ENCODE measurements around the gene GSTCD.
"Not testable (repeated sequence)": the region's sequence is repeated elsewhere in the genome, so short reads cannot be mapped to it uniquely, and the experiment has no call there.

GSTCD gene

DNA sequence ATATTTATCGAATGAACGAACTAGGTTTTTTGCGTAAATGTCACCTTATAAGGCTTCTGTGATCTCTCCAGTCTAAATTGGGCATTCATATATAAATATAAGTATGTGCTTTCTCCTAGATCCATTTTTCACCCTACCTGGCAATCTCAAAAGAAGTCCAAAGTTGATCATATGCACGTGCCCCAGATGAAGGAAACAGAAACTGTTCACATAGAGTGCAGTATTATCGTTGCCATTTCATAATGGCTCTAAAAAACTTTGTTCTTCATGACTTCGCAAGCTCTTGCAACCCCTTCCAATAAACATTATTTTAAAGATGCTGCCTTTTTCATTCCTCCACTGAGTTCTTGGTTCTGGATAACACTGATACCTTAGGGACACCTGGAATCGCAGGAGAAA, 803 bp upstream of the GSTCD start:
- no peaks in the 10 kb centered on the region for H3K9me3 Mint-ChIP-seq
- H3K27ac Mint-ChIP-seq: peak overlapping the region; percentile 95 to 96
- peaks cover 25% of the 10 kb centered on the region for H3K4me1 Mint-ChIP-seq
- DNase-seq (no peak), ATAC-seq (no peak)
- no peaks in the 10 kb centered on the region for H3K27me3 Mint-ChIP-seq
- H3K4me3 Mint-ChIP-seq: peak overlapping the region; percentile 93 to 100

DNA sequence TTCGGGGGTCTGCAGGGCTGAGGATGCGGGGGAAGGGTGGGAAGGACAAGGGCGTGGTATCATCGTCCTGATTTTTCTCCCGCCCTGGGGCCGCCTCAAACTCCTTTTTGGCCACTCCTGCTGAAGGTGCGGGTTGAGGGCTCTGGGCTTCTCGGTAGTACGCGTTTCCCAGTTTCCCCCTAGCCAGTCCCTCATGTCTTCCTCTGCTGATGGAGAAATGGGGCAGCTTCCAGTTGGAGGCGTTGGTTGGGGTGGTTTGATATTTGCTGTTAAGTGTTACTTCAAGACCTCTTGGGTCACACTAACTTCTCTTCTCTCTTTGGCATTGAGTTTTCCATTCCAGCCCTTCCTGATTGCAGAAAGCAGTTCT, 482 bp downstream of the GSTCD start:
- H3K9me3 Mint-ChIP-seq: no peaks in the 10 kb centered on the region
- ATAC-seq (peak; percentile 41), DNase-seq (no peak)
- H3K4me3 Mint-ChIP-seq: peak overlapping the region; percentile 93 to 100
- H3K4me1 Mint-ChIP-seq: peaks cover 27% of the 10 kb centered on the region
- peak overlapping the region in 1 of 2 donors; percentile 94 for H3K27ac Mint-ChIP-seq
- no peaks in the 10 kb centered on the region for H3K27me3 Mint-ChIP-seq

DNA sequence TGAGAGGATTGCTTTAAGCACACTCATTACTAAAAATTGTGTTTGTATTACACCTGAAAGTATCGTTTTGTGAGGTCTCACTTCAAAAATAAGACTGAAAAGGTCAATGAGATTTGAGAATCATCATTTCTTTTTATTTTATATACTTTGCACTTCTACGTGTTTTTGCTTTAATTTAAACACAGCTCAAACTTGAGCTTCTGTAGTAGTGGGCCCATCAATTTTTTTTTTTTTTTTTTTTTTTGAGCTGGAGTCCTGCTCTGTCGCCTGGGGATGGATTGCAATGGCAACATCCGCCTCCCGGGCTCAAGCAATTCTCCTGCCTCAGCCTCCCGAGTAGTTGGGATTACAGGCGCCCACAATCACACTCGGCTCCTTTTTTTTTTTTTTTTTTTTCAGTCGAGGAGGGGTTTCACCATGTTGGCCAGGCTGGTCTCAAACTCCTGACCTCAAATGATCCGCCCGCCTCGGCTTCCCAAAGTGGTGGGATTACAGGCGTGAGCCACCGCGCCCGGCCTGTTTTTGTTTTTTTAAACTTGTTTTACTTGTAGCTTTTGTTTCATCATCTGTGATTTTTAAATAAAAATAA, 1.5 kb downstream of the GSTCD start:
- DNase-seq: no peak
- Mint-ChIP-seq H3K4me1 (peaks cover 30% of the 10 kb centered on the region), H3K27ac (no peak overlapping the region), H3K9me3 (no peaks in the 10 kb centered on the region), H3K27me3 (no peaks in the 10 kb centered on the region), H3K4me3 (peak overlapping the region; percentile 55 to 93)
- no peak for ATAC-seq

DNA sequence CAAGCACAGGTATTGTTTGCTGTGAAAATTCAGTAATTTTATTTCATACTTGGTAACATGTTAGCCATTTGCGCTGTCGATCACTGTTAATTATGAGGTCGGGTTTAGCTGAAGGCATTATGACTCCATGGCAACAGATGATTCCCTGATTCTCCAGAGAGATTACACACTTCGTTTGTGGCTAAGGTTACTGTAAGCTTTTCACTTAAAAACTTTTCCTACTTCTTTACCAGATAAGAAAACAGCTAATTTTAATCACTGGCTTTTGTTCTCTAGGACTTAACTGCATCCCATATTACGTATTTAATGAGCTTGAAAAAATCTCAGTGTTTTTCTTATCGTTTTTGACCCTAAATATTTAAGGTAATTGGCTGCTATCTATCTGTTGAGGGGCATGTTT, 2.1 kb downstream of the GSTCD start:
- H3K9me3 Mint-ChIP-seq: no peaks in the 10 kb centered on the region
- no peak overlapping the region for H3K27ac Mint-ChIP-seq
- DNase-seq (no peak), ATAC-seq (no peak)
- no peak overlapping the region for H3K4me3 Mint-ChIP-seq
- peaks cover 28% of the 10 kb centered on the region for H3K4me1 Mint-ChIP-seq
- no peaks in the 10 kb centered on the region for H3K27me3 Mint-ChIP-seq

DNA sequence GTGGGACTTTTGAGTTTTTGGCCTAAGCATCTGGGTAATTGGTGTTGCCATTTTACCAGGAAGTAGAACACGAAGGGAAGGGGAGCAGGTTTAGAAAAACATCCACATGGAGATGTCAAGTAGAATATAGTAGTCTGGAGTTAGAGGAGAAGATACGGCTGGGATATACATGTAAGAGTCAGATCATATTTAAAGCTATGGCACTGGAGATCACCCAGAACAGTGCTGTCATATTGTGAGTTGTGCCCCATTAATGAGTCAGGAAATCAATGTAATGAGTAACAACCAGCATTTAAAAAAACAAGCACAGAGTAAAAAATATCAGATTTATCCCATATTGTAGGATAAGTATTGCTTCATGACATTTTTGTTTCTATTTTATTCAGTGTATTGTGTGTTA, 4.2 kb downstream of the GSTCD start:
- H3K4me1 Mint-ChIP-seq: peaks cover 7% of the 10 kb centered on the region
- no peaks in the 10 kb centered on the region for H3K27me3 Mint-ChIP-seq
- ATAC-seq: no peak
- no peaks in the 10 kb centered on the region for H3K9me3 Mint-ChIP-seq
- H3K4me3 Mint-ChIP-seq: no peak overlapping the region
- DNase-seq: no peak
- H3K27ac Mint-ChIP-seq: no peak overlapping the region

DNA sequence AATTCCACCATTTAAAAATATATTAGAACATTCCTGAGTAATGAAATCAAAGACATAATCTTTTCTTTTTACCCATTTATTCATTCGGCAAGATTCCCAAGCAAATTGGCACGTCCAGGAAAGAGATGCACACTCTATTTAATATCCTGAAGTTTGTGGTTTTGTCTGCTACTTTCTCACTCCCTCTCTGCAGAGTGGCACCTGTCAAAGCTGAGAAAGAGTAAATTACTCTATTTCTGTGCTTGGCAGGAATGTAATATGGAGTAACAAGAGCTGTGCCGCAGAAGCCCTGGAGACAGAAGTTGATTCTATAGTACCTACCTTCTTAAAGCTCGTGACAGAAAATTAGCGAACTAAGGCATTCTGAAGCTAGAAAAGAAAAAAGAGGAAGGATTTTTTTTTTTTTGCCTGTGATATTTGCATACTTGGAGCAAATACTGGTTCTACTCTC, 5.5 kb downstream of the GSTCD start:
- Mint-ChIP-seq H3K4me3 (peak overlapping the region in 1 of 2 donors; percentile 25), H3K9me3 (no peaks in the 10 kb centered on the region), H3K27me3 (no peaks in the 10 kb centered on the region), H3K27ac (no peak overlapping the region), H3K4me1 (peaks cover 4% of the 10 kb centered on the region)
- no peak for ATAC-seq
- DNase-seq: no peak

DNA sequence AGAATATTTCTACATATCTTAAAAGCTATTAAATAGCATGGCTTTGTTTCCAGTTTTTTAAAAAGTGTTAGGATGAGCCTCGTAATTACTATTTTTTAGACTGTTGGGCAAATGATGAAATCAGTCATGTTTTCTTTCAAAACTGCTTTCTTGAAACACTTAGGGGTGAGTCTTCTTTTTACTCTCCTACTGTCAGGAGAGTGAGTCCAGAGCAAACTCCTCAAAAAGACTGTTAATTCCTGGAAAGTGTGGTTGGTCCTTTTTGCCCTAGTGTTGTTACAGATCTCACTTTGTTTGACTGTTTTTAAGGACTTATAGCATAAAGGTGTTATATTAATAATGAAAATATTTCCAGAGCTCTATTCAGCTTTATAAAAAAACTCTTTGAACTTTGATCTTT, 6.3 kb downstream of the GSTCD start:
- ATAC-seq (no peak), DNase-seq (no peak)
- no peak overlapping the region for H3K27ac Mint-ChIP-seq

DNA sequence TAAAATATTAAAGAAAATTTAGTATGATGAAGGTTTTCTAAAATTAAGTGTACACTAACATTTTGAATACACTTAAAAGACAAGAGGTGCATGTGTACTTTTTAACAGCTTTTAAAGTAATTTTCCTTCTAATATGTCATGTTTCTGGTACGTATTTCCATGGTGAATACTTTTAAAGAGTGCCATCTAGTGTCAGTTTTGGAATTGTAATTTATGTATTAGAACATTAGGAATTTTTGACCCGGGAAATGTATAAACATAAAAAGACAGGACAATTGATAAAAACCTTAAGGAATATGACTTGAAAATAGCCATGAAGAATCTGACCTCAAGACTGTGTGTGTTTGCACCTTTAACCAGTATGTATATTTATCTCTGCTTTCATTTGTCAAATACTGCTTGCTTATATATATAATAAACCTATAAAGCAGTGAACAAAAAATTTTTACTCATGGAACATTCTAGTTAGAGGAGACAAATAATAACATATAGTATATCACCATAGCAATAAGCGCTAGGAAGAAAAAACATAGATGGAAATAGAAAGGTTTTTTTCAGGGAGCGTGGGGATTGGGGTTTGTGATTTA, 7.2 kb downstream of the GSTCD start:
- H3K4me1 Mint-ChIP-seq: peaks cover 4% of the 10 kb centered on the region
- H3K27ac Mint-ChIP-seq: no peak overlapping the region
- H3K9me3 Mint-ChIP-seq: no peaks in the 10 kb centered on the region
- DNase-seq (no peak), ATAC-seq (no peak)
- no peak overlapping the region for H3K4me3 Mint-ChIP-seq
- no peaks in the 10 kb centered on the region for H3K27me3 Mint-ChIP-seq

More for the DNA sequence above, 6.3 kb downstream of the GSTCD start:
- Mint-ChIP-seq H3K9me3 (no peaks in the 10 kb centered on the region), H3K27me3 (no peaks in the 10 kb centered on the region), H3K4me3 (no peak overlapping the region), H3K4me1 (peaks cover 4% of the 10 kb centered on the region)

DNA sequence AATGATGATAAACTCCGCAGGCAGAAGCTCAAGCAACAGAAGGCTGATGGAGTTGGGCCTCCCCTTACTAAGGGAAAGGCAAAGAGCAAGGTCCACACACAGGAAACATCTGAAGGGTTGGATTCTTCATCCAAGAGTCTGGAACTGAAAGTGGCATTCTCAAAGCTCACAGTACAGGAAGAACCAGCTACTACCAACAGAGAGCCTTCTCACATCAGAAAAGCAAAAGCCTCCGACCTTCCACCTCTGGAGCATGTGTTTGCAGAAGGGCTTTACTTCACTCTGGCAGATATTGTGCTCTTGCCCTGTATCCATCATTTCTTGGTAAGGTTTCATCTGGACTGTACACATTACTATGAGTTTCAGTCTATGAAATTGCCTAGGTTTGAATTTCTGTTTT, 10.6 kb downstream of the GSTCD start:
- Mint-ChIP-seq H3K9me3 (no peaks in the 10 kb centered on the region), H3K4me1 (peaks cover 1% of the 10 kb centered on the region), H3K4me3 (no peak overlapping the region), H3K27me3 (no peaks in the 10 kb centered on the region), H3K27ac (no peak overlapping the region)
- ATAC-seq: no peak
- no peak for DNase-seq

DNA sequence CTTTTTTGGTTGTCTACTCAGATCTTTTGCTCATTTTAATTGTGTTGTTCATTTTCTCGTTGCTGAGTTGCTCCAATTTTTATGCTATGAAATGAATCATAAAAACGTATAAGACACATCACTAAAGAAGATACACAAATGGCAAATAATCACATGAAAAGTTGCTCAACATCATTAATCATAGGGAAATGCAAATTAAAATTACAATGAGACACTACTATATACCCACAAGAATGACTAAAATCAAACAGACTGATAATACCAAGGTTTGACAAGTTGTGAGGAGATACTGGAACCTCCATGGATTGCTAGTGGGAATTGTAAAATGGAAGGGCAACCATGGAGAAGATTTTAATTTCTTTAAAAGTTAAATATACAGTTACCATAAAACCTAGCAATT, 17.0 kb downstream of the GSTCD start:
- no peak overlapping the region for H3K4me3 Mint-ChIP-seq
- H3K9me3 Mint-ChIP-seq: no peaks in the 10 kb centered on the region
- H3K27me3 Mint-ChIP-seq: no peaks in the 10 kb centered on the region
- DNase-seq (no peak), ATAC-seq (no peak)
- H3K4me1 Mint-ChIP-seq: no peaks in the 10 kb centered on the region
- no peak overlapping the region for H3K27ac Mint-ChIP-seq

DNA sequence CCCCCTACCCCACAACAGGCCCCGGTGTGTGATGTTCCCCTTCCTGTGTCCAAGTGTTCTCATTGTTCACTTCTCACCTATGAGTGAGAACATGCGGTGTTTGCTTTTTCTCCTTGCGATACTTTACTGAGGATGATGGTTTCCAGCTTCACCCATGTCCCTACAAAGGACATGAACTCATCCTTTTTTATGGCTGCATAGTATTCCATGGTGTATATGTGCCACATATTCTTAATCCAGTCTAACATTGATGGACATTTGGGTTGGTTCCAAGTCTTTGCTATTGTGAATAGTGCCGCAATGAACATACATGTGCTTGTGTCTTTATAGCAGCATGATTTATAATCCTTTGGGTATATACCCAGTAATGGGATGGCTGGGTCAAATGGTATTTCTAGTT, 21.3 kb downstream of the GSTCD start:
- DNase-seq, H3K27ac Mint-ChIP-seq, ATAC-seq, H3K4me1 Mint-ChIP-seq, H3K4me3 Mint-ChIP-seq, H3K27me3 Mint-ChIP-seq: not testable (repeated sequence)
- H3K9me3 Mint-ChIP-seq: peaks cover 13 to 15% of the 10 kb centered on the region in 2 donors

DNA sequence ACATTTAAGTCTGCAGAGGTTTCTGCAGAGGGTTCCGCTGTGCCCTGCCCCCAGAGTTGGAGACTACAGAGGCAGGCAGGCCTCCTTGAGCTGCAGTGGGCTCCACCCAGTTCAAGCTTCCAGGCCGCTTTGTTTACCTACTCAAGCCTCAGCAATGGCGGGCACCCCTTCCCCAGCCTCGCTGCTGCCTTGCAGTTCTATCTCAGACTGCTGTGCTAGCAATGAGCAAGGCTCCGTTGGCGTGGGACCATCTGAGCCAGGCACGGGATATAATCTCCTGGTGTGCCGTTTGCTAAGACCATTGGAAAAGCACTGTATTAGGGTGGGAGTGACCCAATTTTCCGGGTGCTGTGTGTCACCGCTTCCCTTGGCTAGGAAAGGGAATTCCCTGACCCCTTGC, 26.6 kb downstream of the GSTCD start:
- not testable (repeated sequence) for ATAC-seq, DNase-seq, H3K27ac Mint-ChIP-seq, H3K4me3 Mint-ChIP-seq, H3K4me1 Mint-ChIP-seq, H3K27me3 Mint-ChIP-seq
- H3K9me3 Mint-ChIP-seq: peaks cover 30 to 32% of the 10 kb centered on the region in 2 donors

DNA sequence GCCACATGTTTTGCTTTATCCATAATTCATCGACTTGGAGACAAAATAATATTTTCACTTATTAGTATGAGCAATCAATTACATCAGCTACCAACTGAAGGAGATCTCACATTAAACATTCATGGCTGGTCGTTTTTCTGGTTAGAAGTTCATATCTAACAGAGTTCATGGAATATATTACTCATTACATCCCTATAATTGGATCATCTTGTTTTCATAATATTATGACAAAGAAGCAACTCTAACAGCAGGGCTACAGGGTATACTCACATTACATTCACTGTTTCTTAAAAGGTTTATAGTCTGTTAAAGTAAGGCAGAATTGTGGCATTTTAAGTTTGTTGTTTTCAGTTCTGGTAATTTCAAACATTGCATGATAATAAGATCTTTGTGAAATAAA, 33.0 kb downstream of the GSTCD start:
- no peak overlapping the region for H3K4me3 Mint-ChIP-seq
- H3K9me3 Mint-ChIP-seq: peaks cover 15 to 17% of the 10 kb centered on the region in 2 donors
- DNase-seq (no peak), ATAC-seq (no peak)
- no peaks in the 10 kb centered on the region for H3K27me3 Mint-ChIP-seq
- no peaks in the 10 kb centered on the region for H3K4me1 Mint-ChIP-seq
- no peak overlapping the region for H3K27ac Mint-ChIP-seq

DNA sequence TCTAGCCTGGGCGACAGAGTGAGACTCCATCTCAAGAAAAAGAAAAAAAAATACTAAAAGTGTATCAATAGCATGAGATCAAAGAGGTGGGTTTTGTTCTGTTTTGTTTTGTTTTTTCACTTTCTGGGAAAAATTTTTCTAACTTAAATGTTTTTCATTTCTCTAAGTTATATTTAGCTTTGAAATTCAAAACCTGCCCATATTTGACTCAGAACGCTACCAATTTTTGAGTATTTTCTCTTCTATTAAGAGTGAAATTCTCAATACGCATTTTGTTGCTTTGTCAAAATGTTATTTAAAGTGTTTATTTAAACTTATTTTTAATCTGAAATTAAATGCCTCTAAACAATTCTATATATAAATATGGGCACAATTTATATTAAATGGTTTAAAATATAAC, 39.6 kb downstream of the GSTCD start:
- Mint-ChIP-seq H3K27me3 (no peaks in the 10 kb centered on the region), H3K4me3 (no peak overlapping the region), H3K27ac (no peak overlapping the region), H3K4me1 (no peaks in the 10 kb centered on the region), H3K9me3 (no peaks in the 10 kb centered on the region)
- DNase-seq (no peak), ATAC-seq (no peak)

DNA sequence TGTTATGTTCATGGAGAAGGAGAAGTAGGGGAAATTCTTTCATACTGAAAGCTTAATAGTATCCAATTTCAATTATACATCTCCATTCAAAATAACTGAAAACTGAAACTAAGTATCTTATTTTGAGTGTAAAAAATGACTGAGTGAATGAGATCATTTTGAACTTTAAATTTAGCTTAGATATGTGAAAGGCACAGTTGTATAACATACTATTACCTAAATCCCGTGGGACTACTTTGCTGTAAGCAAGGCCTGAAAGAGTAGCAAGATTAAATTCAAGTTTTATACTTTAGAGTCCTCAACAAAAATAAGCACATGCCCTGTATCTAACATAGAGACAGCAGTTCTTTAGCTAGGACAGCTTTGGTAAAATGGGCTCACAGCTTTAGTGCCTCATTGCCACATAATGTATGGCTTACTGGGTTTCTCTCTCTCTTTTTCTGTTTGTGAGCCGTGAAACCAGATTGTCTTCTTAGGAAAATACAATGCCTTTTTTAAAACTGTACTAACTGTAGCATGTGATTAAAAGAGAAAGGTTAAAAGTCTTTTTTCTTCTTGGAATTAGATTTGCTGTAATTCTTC, 43.2 kb downstream of the GSTCD start:
- H3K9me3 Mint-ChIP-seq: no peaks in the 10 kb centered on the region
- DNase-seq (no peak), ATAC-seq (no peak)
- H3K4me1 Mint-ChIP-seq: no peaks in the 10 kb centered on the region
- H3K27ac Mint-ChIP-seq: no peak overlapping the region
- H3K27me3 Mint-ChIP-seq: no peaks in the 10 kb centered on the region
- no peak overlapping the region for H3K4me3 Mint-ChIP-seq

DNA sequence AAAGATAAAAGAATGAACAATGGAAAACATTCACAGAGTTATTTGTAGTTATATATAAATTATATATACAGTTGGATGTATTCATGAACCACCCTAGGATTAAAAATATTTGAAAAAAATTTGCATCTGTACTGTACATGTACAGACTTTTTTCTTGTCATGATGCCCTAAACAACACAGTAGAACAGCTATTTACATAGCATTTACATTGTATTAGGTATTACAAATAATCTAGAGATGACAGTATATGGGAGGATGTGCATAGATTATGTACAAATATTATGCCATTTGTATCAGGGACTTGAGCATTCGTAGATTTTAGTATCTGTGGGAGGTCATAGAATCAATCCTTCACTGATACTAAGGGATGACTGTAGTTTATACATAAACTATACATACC, 44.8 kb downstream of the GSTCD start:
- DNase-seq (no peak), ATAC-seq (no peak)
- Mint-ChIP-seq H3K27ac (no peak overlapping the region), H3K27me3 (no peaks in the 10 kb centered on the region), H3K4me3 (no peak overlapping the region), H3K9me3 (no peaks in the 10 kb centered on the region), H3K4me1 (no peaks in the 10 kb centered on the region)

DNA sequence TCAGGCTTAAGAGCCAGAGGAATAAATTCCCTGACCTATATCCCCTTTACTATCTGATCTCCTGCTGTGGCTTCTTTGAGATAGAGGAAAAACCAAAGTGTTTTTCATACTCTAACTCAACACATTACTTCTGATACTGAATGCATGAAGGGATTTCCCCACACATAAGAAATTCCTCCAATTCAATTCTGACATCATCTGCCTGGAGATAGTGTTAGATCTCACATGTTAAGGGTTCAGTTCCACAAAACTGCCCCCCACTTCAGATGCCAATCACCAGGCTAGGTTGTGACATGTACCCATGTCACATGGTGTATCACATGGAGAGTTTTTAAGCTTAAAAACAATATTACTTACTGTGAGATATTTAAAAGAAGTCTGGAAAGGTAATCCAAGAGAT, 46.8 kb downstream of the GSTCD start:
- Mint-ChIP-seq H3K4me1 (no peaks in the 10 kb centered on the region), H3K4me3 (no peak overlapping the region), H3K27me3 (no peaks in the 10 kb centered on the region), H3K27ac (no peak overlapping the region), H3K9me3 (no peaks in the 10 kb centered on the region)
- no peak for DNase-seq
- no peak for ATAC-seq
